ENCODE measurements around the gene APBA1. TPM values are rescaled to one million over a fixed set of nuclear protein-coding genes. Genes with fewer than 3 reads are reported as not detected.

APBA1 gene
- total RNA-seq, 1 experiment from 2014 or later, result 1.8 TPM

DNA sequence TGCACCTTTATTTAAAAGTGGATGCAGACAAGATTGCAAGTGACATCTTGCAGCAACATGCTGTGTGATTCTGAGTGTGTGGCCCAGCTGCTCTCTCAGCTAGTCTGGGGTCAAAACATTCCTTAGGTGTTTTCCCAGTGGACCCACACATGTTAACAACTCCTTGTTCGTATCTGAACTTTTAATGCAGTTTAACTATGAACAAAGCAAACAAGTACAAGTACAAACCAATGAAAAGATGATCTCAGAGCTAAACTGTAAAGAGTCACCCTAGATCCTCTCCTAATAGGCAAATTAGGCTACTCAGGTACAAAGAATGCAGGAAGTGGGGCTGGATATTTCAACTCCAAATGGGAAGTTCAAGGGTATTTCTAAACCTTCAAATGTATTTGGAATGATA is 238.8 kb downstream of the APBA1 start:
- no peak for DNase-seq
- H3K4me3 Mint-ChIP-seq, result no peak overlapping the region
- no CpG with 5 or more reads among the region's 1 CpG for WGBS (ENCODE audit: extremely low coverage, insufficient read length, low lambda C conversion rate)

More for the DNA sequence above, 238.8 kb downstream of the APBA1 start:
- Mint-ChIP-seq H3K27me3 (ENCODE audit: low read depth) (no peaks in the 10 kb centered on the region), H3K4me1 (peaks cover 0 to 7% of the 10 kb centered on the region in 2 experiments; a peak in 1 of 4 replicates), H3K36me3 (ENCODE audit: insufficient read depth in 1 of 3, low read depth in 3 of 3) (no peaks in the 10 kb centered on the region), H3K9me3 (no peaks in the 10 kb centered on the region; a peak in 2 of 5 replicates), H3K27ac (peak overlapping the region in 1 of 3 experiments; percentile 24; a peak in 1 of 7 replicates)
- Histone ChIP-seq H3T11ph (ENCODE audit: low read length) (no peak overlapping the region), H3K4ac (ENCODE audit: low read depth, low read length) (no peak overlapping the region), H2BK15ac (ENCODE audit: low read depth, low read length) (no peak overlapping the region), H3K27ac (ENCODE audit: insufficient read length, low read depth, low read length) (no peak overlapping the region), H4K91ac (ENCODE audit: insufficient read length, low read depth, low read length) (no peak overlapping the region), H3K23ac (ENCODE audit: insufficient read length, low read depth, low read length) (no peak overlapping the region), H2BK5ac (ENCODE audit: insufficient read length, low read length) (no peak overlapping the region), H4K8ac (replicated peaks; ENCODE audit: insufficient read length, low read depth, low read length) (no peak overlapping the region), H3K9ac (ENCODE audit: extremely low read depth, insufficient read length, low read length) (no peak overlapping the region), H3K56ac (ENCODE audit: insufficient read length, low read depth, low read length) (no peak overlapping the region), H3K18ac (ENCODE audit: insufficient read length, low read depth, low read length) (no peak overlapping the region), H3K9me3 (ENCODE audit: control insufficient read depth, low read depth, low read length) (no peaks in the 10 kb centered on the region), H4K20me1 (ENCODE audit: control insufficient read depth, insufficient read depth, insufficient read length) (no peaks in the 10 kb centered on the region), H4K5ac (ENCODE audit: insufficient read length, low read depth, low read length) (no peak overlapping the region), H2AK5ac (ENCODE audit: insufficient read length, low read length) (no peak overlapping the region), H2BK120ac (ENCODE audit: low read depth, low read length, poor library complexity, severe bottlenecking) (no peak overlapping the region), H3K4me1 (ENCODE audit: insufficient read depth, low read length) (no peaks in the 10 kb centered on the region), H2BK20ac (ENCODE audit: low read depth, low read length, poor library complexity, severe bottlenecking) (no peak overlapping the region), H3K4me2 (ENCODE audit: insufficient read depth, insufficient read length, low read length) (no peak overlapping the region), H3K79me2 (ENCODE audit: insufficient read depth, low read length) (no peaks in the 10 kb centered on the region), H2AFZ (ENCODE audit: low read length) (no peak overlapping the region), H2BK12ac (ENCODE audit: insufficient read length, low read depth, low read length) (no peak overlapping the region), H3K79me1 (ENCODE audit: insufficient read depth, low read depth, low read length, poor library complexity, severe bottlenecking) (no peaks in the 10 kb centered on the region), H3K14ac (ENCODE audit: insufficient read depth, low read length) (no peak overlapping the region), H3K23me2 (ENCODE audit: insufficient read length, low read depth, low read length, poor library complexity, severe bottlenecking) (no peaks in the 10 kb centered on the region), H3K27me3 (ENCODE audit: insufficient read depth, low read length) (no peaks in the 10 kb centered on the region)
- no peak for TF ChIP-seq CTCF (conservative IDR thresholded peaks at IDR 0.05)

Data from H9 (cell line).